Subcutaneous abdominal adipose tissue (tissue), 5 donors: ENCODE data around the gene SYNE4.
"Not testable (repeated sequence)": the region's sequence is repeated elsewhere in the genome, so short reads cannot be mapped to it uniquely, and the experiment has no call there.

Experiments
- H3K27ac ChIP-seq: one replicate; pipeline ENCODE4 v1.7.0; 2013; ENCODE audit warnings: low read depth, mild to moderate bottlenecking, inconsistent platforms, low read length, moderate library complexity
- H3K27me3 ChIP-seq, 5 donors: one replicate each; pipeline ENCODE4 v1.7.0; 2013; ENCODE audit warnings: low read length in 5 of 5, inconsistent platforms in 1 of 5; ENCODE audit not compliant: control insufficient read depth in 5 of 5, insufficient read depth in 4 of 5
- H3K36me3 ChIP-seq, 5 donors: one replicate each; pipeline ENCODE4 v1.7.0; 2013; ENCODE audit warnings: low read length in 5 of 5; ENCODE audit not compliant: control insufficient read depth in 5 of 5, insufficient read depth in 5 of 5
- H3K4me1 ChIP-seq, 5 donors: one replicate each; pipeline ENCODE4 v1.7.0; 2013; ENCODE audit warnings: low read length in 5 of 5, mild to moderate bottlenecking in 3 of 5, moderate library complexity in 1 of 5; ENCODE audit not compliant: control insufficient read depth in 5 of 5, insufficient read depth in 5 of 5
- H3K4me3 ChIP-seq, 5 donors: one replicate each; pipeline ENCODE4 v1.7.0; 2013; ENCODE audit warnings: low read length in 5 of 5, low read depth in 1 of 5
- H3K9ac ChIP-seq, 5 donors: one replicate each; pipeline ENCODE4 v1.7.0; 2013; ENCODE audit warnings: low read length in 5 of 5, mild to moderate bottlenecking in 4 of 5, moderate library complexity in 3 of 5
- H3K9me3 ChIP-seq, 5 donors: one replicate each; pipeline ENCODE4 v1.7.0; 2013; ENCODE audit warnings: low read length in 5 of 5; ENCODE audit not compliant: control insufficient read depth in 5 of 5
- donor health status: healthy.
- donor health status: healthy.
- donor health status: healthy.
- donor health status: healthy.
- donor health status: healthy.

The SYNE4 gene

DNA sequence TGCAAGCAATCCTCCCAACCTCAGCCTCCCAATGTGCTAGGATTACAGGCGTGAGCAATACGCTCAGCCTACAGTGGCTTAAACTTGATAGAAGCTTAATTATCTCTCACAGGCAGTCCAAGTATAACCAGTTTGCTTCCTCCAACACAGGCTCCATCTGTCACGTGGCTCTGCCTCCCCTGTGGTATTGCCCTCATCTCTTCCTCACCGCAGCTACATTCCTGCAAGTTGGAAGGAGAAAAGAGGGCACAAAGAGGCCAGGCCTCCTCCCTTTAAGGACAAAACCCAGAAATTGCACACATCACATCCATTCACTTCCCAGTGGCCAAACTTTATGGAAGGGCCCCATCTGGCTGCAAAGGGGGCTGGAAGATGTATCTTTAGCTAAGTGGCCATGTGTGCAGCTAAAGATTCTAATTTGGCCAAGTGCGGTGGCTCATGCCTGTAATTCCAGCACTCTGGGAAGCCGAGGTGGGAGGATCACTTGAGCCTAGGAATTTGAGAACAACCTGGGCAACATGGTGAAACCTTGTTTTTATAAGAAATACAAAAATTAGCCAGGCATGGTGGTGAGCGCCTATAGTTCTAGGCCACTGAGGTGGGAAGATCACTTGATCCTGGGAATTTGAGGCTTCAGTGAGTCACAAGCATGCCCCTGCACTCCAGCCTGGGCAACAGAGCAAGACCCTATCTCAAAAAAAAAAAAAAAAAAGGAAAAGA, 16.7 kb downstream of the SYNE4 start:
- Histone ChIP-seq H3K9me3 (peaks cover 0 to 3% (median 0%) of the 10 kb centered on the region in 5 donors), H3K4me3 (no peak overlapping the region), H3K4me1 (peaks cover 0 to 30% (median 23%) of the 10 kb centered on the region in 5 donors), H3K27ac (no peak overlapping the region), H3K36me3 (no peaks in the 10 kb centered on the region), H3K27me3 (peaks cover 0 to 4% (median 0%) of the 10 kb centered on the region in 5 donors), H3K9ac (no peak overlapping the region)

- Histone ChIP-seq H3K9me3 (peaks cover 0 to 3% (median 0%) of the 10 kb centered on the region in 5 donors), H3K27me3 (peaks cover 5 to 12% (median 6%) of the 10 kb centered on the region in 5 donors), H3K9ac (no peak overlapping the region)
These were observed 17.6 kb downstream of the SYNE4 start for GRCh38 chr19:35990771-35991730.

DNA sequence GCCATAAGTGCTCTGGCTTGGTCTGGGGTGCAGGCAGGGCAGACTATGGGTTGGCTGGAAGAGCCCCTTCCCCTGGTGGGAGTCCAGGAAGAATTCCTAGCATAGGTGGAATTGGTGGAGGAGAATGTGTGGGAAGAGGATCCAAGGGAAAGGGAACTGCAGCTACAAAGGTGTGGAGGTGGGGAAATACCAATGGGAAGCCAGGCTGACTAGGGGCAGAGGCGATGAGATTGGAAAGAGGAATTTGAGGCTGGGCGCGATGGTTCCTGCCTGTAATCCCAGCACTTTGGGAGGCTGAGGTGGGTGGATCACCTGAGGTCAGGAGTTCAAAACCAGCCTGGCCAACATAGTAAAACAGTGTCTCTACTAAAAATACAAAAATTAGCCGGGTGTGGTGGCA, 18.5 kb downstream of the SYNE4 start:
- no peaks in the 10 kb centered on the region for H3K36me3 ChIP-seq
- peaks cover 0 to 3% (median 0%) of the 10 kb centered on the region in 5 donors for H3K9me3 ChIP-seq
- peaks cover 0 to 14% (median 7%) of the 10 kb centered on the region in 5 donors for H3K4me1 ChIP-seq
- H3K27me3 ChIP-seq = peaks cover 7 to 19% (median 11%) of the 10 kb centered on the region in 5 donors
- H3K27ac ChIP-seq = no peak overlapping the region
- no peak overlapping the region for H3K4me3 ChIP-seq
- no peak overlapping the region for H3K9ac ChIP-seq

More at GRCh38 chr19:35990771-35991730, 17.6 kb downstream of the SYNE4 start:
- H3K4me1 ChIP-seq = peaks cover 0 to 23% (median 15%) of the 10 kb centered on the region in 5 donors
- no peaks in the 10 kb centered on the region for H3K36me3 ChIP-seq
- H3K4me3 ChIP-seq = no peak overlapping the region
- no peak overlapping the region for H3K27ac ChIP-seq

- H3K27me3 ChIP-seq = peaks cover 7 to 22% (median 15%) of the 10 kb centered on the region in 5 donors
These were observed 19.8 kb downstream of the SYNE4 start for GRCh38 chr19:35988824-35989223.

GRCh38 chr19:35987571-35987896, 21.1 kb downstream of the SYNE4 start:
- H3K27ac ChIP-seq = no peak overlapping the region
- no peaks in the 10 kb centered on the region for H3K36me3 ChIP-seq
- H3K4me1 ChIP-seq = peaks cover 0 to 5% (median 0%) of the 10 kb centered on the region in 5 donors
- peaks cover 7 to 28% (median 21%) of the 10 kb centered on the region in 5 donors for H3K27me3 ChIP-seq
- H3K9me3 ChIP-seq = peaks cover 0 to 3% (median 0%) of the 10 kb centered on the region in 5 donors
- no peak overlapping the region for H3K9ac ChIP-seq
- no peak overlapping the region for H3K4me3 ChIP-seq

More at GRCh38 chr19:35988824-35989223, 19.8 kb downstream of the SYNE4 start:
- Histone ChIP-seq H3K36me3 (no peaks in the 10 kb centered on the region), H3K4me3 (no peak overlapping the region), H3K9ac (no peak overlapping the region), H3K27ac (no peak overlapping the region), H3K4me1 (peaks cover 0 to 6% (median 0%) of the 10 kb centered on the region in 5 donors), H3K9me3 (peaks cover 0 to 3% (median 0%) of the 10 kb centered on the region in 5 donors)

- Histone ChIP-seq H3K9ac (no peak overlapping the region), H3K9me3 (peaks cover 0 to 3% (median 0%) of the 10 kb centered on the region in 5 donors), H3K27me3 (peaks cover 9 to 33% (median 23%) of the 10 kb centered on the region in 5 donors), H3K4me3 (peak overlapping the region in 3 of 5 donors; percentile 11 to 26 (median 24)), H3K4me1 (peaks cover 0 to 5% (median 0%) of the 10 kb centered on the region in 5 donors), H3K27ac (no peak overlapping the region), H3K36me3 (no peaks in the 10 kb centered on the region)
These were observed 21.7 kb downstream of the SYNE4 start for GRCh38 chr19:35986664-35987570.

DNA sequence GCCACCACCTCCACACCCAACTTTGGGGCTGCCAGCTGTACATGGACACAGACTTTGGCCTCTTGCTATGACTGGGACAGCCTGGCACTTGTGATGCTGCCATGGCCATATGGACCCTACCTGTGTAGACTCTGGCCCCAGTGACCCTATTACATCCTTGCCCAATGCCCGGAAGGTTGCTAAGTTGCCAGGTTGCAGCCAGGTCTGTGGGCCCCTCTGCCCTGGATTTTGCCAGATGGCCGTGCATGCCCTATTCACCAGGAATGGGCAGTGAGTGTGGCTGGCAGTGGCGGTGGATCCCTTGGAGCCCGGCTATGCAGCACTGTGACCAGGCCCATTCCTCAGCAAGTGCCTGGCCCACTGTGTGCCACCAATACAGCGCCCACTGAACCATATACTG, 22.5 kb downstream of the SYNE4 start:
- H3K4me3 ChIP-seq = no peak overlapping the region
- H3K4me1 ChIP-seq = peaks cover 0 to 5% (median 0%) of the 10 kb centered on the region in 5 donors
- no peak overlapping the region for H3K27ac ChIP-seq
- peaks cover 9 to 33% (median 23%) of the 10 kb centered on the region in 5 donors for H3K27me3 ChIP-seq
- no peak overlapping the region for H3K9ac ChIP-seq
- H3K36me3 ChIP-seq = no peaks in the 10 kb centered on the region
- H3K9me3 ChIP-seq = peaks cover 0 to 3% (median 0%) of the 10 kb centered on the region in 5 donors

DNA sequence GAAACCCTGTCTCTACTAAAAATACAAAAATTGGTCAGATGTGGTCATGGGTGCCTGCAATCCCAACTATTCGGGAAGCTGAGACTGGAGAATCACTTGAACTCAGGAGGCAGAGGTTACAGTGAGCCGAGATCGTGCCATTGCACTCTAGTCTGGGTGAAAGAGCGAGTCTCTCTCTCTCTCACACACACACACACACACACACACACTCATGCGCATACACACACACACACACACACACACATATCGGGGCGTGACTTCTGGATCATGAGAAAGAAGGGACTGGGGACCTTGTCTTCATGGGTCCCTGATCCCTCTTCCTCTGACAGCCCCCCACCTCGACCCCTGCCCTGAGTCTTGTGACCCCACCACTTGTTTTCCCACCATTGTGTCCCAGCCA, 25.4 kb downstream of the SYNE4 start:
- Histone ChIP-seq H3K4me1 (peaks cover 0 to 5% (median 0%) of the 10 kb centered on the region in 5 donors), H3K4me3 (no peak overlapping the region), H3K27ac (no peak overlapping the region), H3K9me3 (no peaks in the 10 kb centered on the region), H3K27me3 (peaks cover 15 to 38% (median 33%) of the 10 kb centered on the region in 5 donors), H3K36me3 (no peaks in the 10 kb centered on the region), H3K9ac (no peak overlapping the region)

DNA sequence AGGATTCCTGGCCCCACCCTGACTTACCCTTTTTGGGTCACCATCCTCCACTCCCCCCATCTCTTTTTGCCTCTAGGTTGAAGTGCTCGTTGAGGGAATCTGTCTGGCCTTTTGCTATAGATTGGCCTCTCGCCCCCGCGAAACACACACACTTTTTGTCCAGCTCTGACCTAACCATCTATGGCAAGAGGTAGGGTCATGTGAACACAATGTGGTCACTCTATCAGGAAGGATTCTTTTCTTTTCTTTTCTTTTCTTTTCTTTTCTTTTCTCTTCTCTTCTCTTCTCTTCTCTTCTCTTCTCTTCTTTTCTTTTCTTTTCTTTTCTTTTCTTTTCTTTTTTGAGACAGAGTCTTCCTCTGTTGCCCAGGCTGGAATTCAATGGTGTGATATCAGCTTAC, 27.6 kb downstream of the SYNE4 start:
- H3K9me3 ChIP-seq, H3K9ac ChIP-seq, H3K36me3 ChIP-seq, H3K4me3 ChIP-seq, H3K4me1 ChIP-seq, H3K27ac ChIP-seq: not testable (repeated sequence)
- peaks cover 9 to 31% (median 28%) of the 10 kb centered on the region in 5 donors for H3K27me3 ChIP-seq
